Natural killer cell (primary cell): ENCODE results near the gene TNXB. TPM values are rescaled to one million over a fixed set of nuclear protein-coding genes. Genes with fewer than 3 reads are reported as not detected.

ENCODE experiments used
- ATAC-seq, 3 donors: fragments of 150-1000 bp in 2 of 3; fragments of 200-7000 bp in 1 of 3; cut with Tn5 transposase; 1 replicate in 1 of 3; 2 replicates in 2 of 3; pipeline ENCODE4 v1.10.0; 2021; ENCODE audit warnings: mild to moderate bottlenecking in 2 of 3, moderate library complexity in 2 of 3
- DNase-seq, 2 donors: peaks; one replicate each; pipeline versions ENCODE4 v3.0.0 to v3.0.0-alpha.2; 2013 to 2021; ENCODE audit warnings: mixed read lengths in 1 of 2
- H3K27ac ChIP-seq: one replicate; pipeline ENCODE4 v1.5.1; 2013; ENCODE audit warnings: mild to moderate bottlenecking, low read length
- H3K27me3 ChIP-seq: one replicate; pipeline ENCODE4 v1.6.1; 2013; ENCODE audit warnings: low read length; ENCODE audit not compliant: control insufficient read depth, insufficient read depth
- H3K36me3 ChIP-seq: one replicate; pipeline ENCODE4 v1.6.1; 2013; ENCODE audit warnings: low read length; ENCODE audit not compliant: control insufficient read depth, insufficient read depth
- H3K4me1 ChIP-seq: one replicate; pipeline ENCODE4 v1.6.1; 2013; ENCODE audit warnings: low read length; ENCODE audit not compliant: control insufficient read depth, insufficient read depth
- H3K4me3 ChIP-seq: one replicate; pipeline ENCODE4 v1.5.1; 2013; ENCODE audit warnings: low read length
- H3K9me3 ChIP-seq: one replicate; pipeline ENCODE4 v1.6.1; 2013; ENCODE audit warnings: low read length; ENCODE audit not compliant: control insufficient read depth, insufficient read depth
- H3K27ac Mint-ChIP-seq, 2 donors: one replicate each; pipeline ENCODE4 v1.8.0; 2022; ENCODE audit warnings: mild to moderate bottlenecking in 2 of 2, mixed read lengths in 2 of 2, moderate library complexity in 1 of 2
- H3K27me3 Mint-ChIP-seq, 2 donors: one replicate each; pipeline ENCODE4 v1.8.0; 2022; ENCODE audit warnings: low read depth in 2 of 2, mixed read lengths in 2 of 2
- H3K36me3 Mint-ChIP-seq: one replicate; pipeline ENCODE4 v1.8.0; 2022; ENCODE audit warnings: mixed read lengths
- H3K4me1 Mint-ChIP-seq, 2 donors: one replicate each; pipeline ENCODE4 v1.8.0; 2022; ENCODE audit warnings: mixed read lengths in 2 of 2
- H3K4me3 Mint-ChIP-seq: one replicate; pipeline ENCODE4 v1.8.0; 2022; ENCODE audit warnings: mild to moderate bottlenecking, moderate library complexity, mixed read lengths
- H3K9me3 Mint-ChIP-seq, 2 donors: one replicate each; pipeline ENCODE4 v1.8.0; 2022; ENCODE audit warnings: mixed read lengths in 2 of 2
- CTCF ChIP-seq: fragments of 200-600 bp; IDR thresholded peaks from one replicate; pipeline ENCODE4 v1.8.0; 2022; ENCODE audit warnings: antibody characterized with exemption
- WGBS: methylation state at CpG from one replicate; pipeline ENCODE4 v1.1.7; 2013; ENCODE audit warnings: missing lambda C conversion rate; ENCODE audit not compliant: insufficient coverage; 5-methylcytosine and 5-hydroxymethylcytosine counted together
- intact Hi-C: fragments of 100-400 bp; cut with micrococcal nuclease; formaldehyde crosslinking; loops from one replicate; pipeline ENCODE4 v1.14.2; 2022
- total RNA-seq, 4 donors: library from RNA; stranded (reverse); fragments of 120-200 nt in 1 of 4; gene quantifications; one replicate each; pipeline versions ENCODE4 v1.2.3 to v1.2.4, GENCODE V29; 2013 to 2022

Gene TNXB
- total RNA-seq, 3 donors from 2014 or later (not counting 1 experiment from before 2014, with no cell fraction given) = 11.7 to 15.2 (median 13.5) TPM

- H3K4me1 Mint-ChIP-seq = peaks cover 39 to 59% of the 10 kb centered on the region in 2 donors
- peak overlapping the region; percentile 8 for H3K27ac ChIP-seq
Measured at GRCh38 chr6:32149092-32149755, 40.1 kb upstream of the TNXB start.

GRCh38 chr6:32148289-32149091 lies 39.4 kb upstream of the TNXB start:
- Mint-ChIP-seq H3K4me3 (peak overlapping the region; percentile 91), H3K36me3 (no peaks in the 10 kb centered on the region), H3K27ac (peak overlapping the region; percentile 80 to 91), H3K4me1 (peaks cover 32 to 52% of the 10 kb centered on the region in 2 donors), H3K9me3 (no peaks in the 10 kb centered on the region), H3K27me3 (peaks cover 20 to 37% of the 10 kb centered on the region in 2 donors)
- Histone ChIP-seq H3K4me1 (peaks cover 32% of the 10 kb centered on the region), H3K36me3 (no peaks in the 10 kb centered on the region), H3K27ac (peak overlapping the region; percentile 8), H3K4me3 (peak overlapping the region; percentile 29), H3K9me3 (peaks cover 3% of the 10 kb centered on the region), H3K27me3 (peaks cover 21% of the 10 kb centered on the region)
- WGBS = 11% methylated on average over 35 of the region's 39 CpGs
- DNase-seq = peak; percentile 78 to 86
- intact Hi-C loops = loop anchor here (1.0 to 2.0 kb wide), 2 partner anchors 18 to 28 kb away; partner anchors contain the start of genes AGPAT1 and FKBPL
- ATAC-seq = peak; percentile 90 to 94 (median 94)
- TF ChIP-seq CTCF = peak; percentile 50

More at GRCh38 chr6:32149092-32149755, 40.1 kb upstream of the TNXB start:
- intact Hi-C loops = loop anchor here (2.0 kb wide), 1 partner anchor 18 kb away; the partner anchor contains the start of gene FKBPL
- H3K27me3 ChIP-seq = peaks cover 21% of the 10 kb centered on the region
- peaks cover 20 to 37% of the 10 kb centered on the region in 2 donors for H3K27me3 Mint-ChIP-seq
- no peak for TF ChIP-seq CTCF
- peaks cover 3% of the 10 kb centered on the region for H3K9me3 ChIP-seq
- peaks cover 40% of the 10 kb centered on the region for H3K4me1 ChIP-seq
- H3K36me3 ChIP-seq = no peaks in the 10 kb centered on the region
- ATAC-seq (peak; percentile 3 to 28 (median 19)), DNase-seq (peak in 1 of 2 donors; percentile 32)
- peak overlapping the region; percentile 80 to 91 for H3K27ac Mint-ChIP-seq
- WGBS = 44% methylated on average over 47 of the region's 47 CpGs
- H3K9me3 Mint-ChIP-seq = no peaks in the 10 kb centered on the region
- peak overlapping the region; percentile 29 for H3K4me3 ChIP-seq
- H3K36me3 Mint-ChIP-seq = no peaks in the 10 kb centered on the region
- H3K4me3 Mint-ChIP-seq = peak overlapping the region; percentile 91

- DNase-seq (peak in 1 of 2 donors; percentile 41), ATAC-seq (no peak)
- 53% methylated on average over 4 of the region's 4 CpGs for WGBS
- H3K27me3 Mint-ChIP-seq = peaks cover 20 to 37% of the 10 kb centered on the region in 2 donors
- H3K9me3 ChIP-seq = peaks cover 3% of the 10 kb centered on the region
- H3K4me3 ChIP-seq = no peak overlapping the region
- H3K4me1 ChIP-seq = peaks cover 28% of the 10 kb centered on the region
- H3K9me3 Mint-ChIP-seq = no peaks in the 10 kb centered on the region
- H3K36me3 Mint-ChIP-seq = no peaks in the 10 kb centered on the region
- peak overlapping the region; percentile 80 to 91 for H3K27ac Mint-ChIP-seq
- H3K27me3 ChIP-seq = peaks cover 21% of the 10 kb centered on the region
- intact Hi-C loops = loop anchor here (1.0 to 2.0 kb wide), 2 partner anchors 17 to 29 kb away; partner anchors contain the start of genes AGPAT1 and FKBPL
- H3K36me3 ChIP-seq = no peaks in the 10 kb centered on the region
- H3K4me3 Mint-ChIP-seq = peak overlapping the region; percentile 91
- H3K27ac ChIP-seq = no peak overlapping the region
- peaks cover 25 to 44% of the 10 kb centered on the region in 2 donors for H3K4me1 Mint-ChIP-seq
- peak; percentile 11 for TF ChIP-seq CTCF
Measured at GRCh38 chr6:32147401-32148132, 38.4 kb upstream of the TNXB start.
